Stimulated activated CD4-positive, alpha-beta T cell treated with anti-CD3 and anti-CD28 coated beads, Interleukin-1b, Interleukin-23, amount 100 ng/mL, for 1 hour (primary cell): Measurements from ENCODE around the gene FAM3A.
"Not testable (repeated sequence)": the region's sequence is repeated elsewhere in the genome, so short reads cannot be mapped to it uniquely, and the experiment has no call there.

Source experiments
- DNase-seq, 2 donors: peaks; one replicate each; pipeline ENCODE4 v3.0.0-alpha.2; 2020; ENCODE audit warnings: low read depth in 2 of 2

The FAM3A gene

DNA sequence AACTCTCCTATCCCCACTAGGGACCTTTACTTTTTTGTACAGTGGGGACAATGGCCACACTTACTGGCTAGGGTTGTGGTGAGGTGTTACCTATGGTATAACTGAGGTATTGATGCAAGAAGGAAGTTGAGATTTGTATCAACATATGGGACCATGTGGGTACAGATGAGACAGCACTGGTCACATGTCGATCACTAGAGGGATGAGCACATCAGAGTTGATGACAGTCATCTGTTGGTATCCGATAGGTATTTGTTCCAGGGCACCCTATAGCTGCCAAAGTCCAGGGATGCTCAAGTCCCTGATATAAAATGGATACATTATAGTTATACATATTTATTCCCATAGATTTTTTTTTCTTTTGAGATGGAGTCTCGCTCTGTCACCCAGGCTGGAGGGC is 13.0 kb downstream of the FAM3A start:
- no peak for DNase-seq

- DNase-seq, result no peak
These were observed 13.9 kb downstream of the FAM3A start for GRCh38 chrX:154502098-154502497.

DNA sequence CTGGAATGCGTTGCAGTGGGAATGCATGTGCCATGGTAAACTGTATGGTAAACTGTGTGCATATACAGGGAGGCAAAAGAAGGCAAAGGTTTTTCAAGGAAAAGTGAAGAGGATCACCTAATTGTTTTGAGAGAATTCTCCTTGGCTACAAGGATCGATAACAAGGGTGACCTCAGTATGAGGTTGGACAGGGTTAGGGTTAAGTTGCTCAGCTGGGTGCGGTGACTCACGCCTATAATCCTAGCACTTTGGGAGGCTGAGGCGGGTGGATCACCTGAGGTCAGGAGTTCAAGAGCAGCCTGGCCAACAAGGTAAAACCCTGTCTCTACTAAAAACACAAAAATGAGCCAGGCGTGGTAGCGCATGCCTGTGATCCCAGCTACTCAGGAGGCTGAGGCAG is 14.6 kb downstream of the FAM3A start:
- DNase-seq, result not testable (repeated sequence)

DNA sequence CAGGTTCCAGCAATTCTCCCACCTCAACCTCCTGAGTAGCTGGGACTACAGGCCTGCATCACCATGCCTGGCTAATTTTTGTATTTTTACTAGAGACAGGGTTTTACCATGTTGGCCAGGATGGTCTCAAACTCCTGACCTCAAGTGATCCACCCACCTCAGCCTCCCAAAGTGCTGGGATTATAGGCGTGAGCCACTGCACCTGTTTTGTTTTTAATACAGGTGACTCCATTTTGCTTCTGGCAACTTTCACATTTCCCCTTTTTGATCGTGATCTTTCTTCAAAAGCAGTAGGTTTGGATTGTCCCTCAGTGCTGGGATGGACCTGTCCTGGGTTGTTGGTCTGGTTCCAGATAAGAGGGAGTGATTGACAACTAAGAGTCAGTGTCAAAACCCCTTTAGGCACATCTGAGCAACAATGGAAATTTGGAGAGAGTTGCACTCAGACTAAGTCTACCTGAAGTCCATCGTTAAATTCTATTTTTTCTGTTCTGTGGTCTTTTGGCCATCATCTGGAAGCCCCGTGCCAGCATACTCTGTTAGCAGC is 19.4 kb downstream of the FAM3A start:
- DNase-seq, result not testable (repeated sequence)

DNA sequence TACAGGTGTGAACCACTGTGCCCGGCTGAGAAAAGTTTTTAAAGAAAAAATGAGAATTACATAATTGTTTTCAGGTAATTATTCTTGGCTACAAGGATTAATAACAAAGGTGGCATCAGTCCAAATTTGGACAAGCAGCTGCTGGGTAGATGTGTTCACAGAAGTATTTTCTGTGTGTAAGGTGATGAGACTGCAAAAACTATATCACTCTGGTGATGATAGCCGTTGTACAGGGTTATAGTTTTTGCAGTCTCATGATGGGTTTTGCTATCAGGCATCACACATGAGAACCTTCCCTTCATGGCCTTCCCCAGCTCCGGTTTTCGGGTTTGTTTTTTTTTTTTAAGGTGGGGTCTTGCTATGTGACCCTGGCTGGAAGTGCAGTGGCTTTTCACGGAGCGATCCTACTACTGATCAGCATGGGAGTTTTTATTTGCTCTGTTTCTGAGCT is 20.5 kb downstream of the FAM3A start:
- no peak for DNase-seq

DNA sequence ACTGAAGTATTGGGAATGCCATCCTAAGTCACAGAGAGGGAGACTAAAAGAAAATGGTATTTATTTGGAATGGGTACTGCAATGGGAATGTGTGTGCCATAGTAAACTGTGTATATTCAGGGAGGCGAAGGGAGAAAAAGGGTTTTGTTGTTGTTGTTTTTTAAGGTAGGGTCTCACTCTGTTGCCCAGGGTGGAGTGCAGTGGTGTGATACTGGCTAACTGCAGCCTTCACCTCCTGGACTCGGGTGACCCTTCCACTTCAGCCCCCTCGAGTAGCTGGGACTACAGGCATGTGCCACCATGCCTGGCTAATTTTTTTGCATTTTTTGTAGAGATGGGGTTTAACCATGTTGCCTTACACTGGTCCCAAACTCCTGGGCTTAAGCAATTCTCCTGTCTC is 21.3 kb downstream of the FAM3A start:
- DNase-seq, result no peak

- DNase-seq, result peak; percentile 66 to 76
These were observed 25.5 kb downstream of the FAM3A start, which contains the start of gene SLC10A3 for GRCh38 chrX:154490414-154491083. Gene SLC10A3 (minus strand): TSS chrX:154490629. CDS start chrX:154488940, 1,689 bp downstream.

GRCh38 chrX:154490021-154490413 is 26.0 kb downstream of the FAM3A start:
- no peak for DNase-seq

- DNase-seq, result no peak
These were observed 26.9 kb downstream of the FAM3A start for GRCh38 chrX:154489182-154489581.

GRCh38 chrX:154488336-154489075 is 27.5 kb downstream of the FAM3A start:
- DNase-seq, result no peak

DNA sequence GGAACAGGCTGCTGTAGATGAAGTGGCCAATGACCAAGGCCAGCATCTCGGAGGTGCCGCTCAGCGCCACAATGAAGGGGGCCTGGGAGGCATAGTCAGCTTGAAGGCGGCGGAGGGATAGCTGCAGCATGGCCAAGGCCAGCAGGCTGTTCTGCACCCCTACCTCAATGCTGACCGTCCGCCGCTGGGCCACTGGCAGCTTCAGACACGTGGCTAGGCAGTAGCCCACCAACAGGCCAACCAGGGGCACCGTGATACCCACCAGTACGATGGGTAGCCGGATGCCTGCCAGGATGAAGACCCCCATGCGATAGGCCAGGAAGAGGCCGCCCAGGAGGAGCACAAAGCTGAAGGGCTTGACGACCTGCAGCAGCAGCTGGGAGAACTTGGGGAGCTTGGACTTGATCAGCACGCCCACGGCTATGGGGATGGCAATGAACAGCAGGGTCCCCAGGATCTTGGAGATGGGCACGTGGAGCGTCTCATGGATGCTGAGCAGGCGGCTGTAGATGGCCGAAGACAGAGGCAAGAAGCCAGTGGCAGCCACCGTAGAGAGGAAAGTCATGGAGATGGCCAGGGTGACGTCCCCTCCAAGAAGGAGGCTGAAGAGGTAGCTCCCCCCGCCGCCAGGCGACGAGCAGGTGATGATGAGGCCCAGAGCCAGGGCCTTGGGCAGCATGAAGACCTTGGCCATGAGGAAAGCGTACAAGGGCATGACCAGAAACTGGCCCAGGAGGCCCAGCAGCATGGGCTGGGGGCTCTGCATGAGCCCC is 28.3 kb downstream of the FAM3A start:
- no peak for DNase-seq

GRCh38 chrX:154486396-154487207 is 29.4 kb downstream of the FAM3A start, which contains the start of gene UBL4A:
Gene UBL4A (minus strand): TSS chrX:154486615. CDS start chrX:154486584, 31 bp downstream.
- peak in 1 of 2 donors; percentile 27 for DNase-seq

DNA sequence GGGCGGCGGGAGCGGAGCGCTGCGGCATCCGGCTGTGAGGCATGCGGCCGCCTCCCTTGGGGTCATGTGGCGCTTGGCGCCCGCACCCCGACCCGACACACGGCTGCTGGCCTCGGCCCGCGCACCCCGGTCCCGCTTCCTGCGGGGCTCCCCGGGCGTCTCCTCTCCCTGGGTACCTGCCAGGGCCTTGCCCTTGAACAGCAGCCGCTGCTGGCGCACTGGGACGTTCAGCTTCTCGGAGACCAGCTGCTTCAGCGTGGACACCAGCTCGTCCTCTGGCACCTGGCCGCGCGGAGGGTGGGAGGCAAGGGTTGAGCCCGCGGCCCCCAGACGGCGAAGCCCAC is 30.0 kb downstream of the FAM3A start:
- no peak for DNase-seq

DNA sequence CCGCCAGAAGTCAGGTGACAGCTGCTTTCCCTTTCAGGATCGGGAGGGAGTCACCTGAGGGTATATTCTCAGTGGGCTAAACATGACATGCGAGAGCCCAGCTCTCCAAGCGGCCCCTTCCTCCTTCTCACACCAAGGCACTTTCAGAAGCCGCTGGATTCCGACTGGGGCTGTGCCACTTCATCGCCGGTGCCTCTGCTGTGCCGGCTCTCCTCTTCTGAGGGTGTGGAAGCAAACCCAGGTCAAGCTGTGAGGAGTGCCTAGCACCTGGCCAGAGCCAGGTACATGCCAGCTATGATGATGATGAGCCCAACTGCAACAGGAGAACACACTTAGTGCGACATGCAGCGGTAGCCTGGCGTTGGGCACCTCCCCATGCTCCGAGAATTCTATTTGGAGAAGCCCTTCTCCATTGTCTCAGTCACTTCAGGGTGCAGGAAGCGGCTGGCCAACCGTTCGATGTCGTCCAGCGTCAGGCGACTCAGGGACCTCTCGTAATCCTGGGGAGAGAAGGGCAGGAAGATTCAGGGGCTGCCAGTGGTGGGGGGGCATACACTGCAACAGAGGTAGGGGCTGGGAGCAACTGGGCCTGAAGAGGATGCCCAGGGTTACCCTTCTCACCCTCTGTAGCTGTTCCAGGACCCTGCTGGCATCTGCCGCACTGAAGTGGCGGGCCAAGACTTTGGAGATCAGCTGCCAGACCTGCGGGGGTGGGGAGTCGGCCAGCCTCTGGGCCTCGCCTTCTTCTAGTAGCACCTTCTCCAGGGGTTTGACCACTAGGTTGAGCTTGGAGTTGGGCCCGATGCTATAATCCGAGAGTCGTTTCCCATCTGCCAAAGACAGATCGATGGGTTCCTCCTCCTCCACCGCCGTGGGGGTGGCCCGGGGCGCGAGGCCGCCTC is 30.6 kb downstream of the FAM3A start:
- no peak for DNase-seq

- DNase-seq, result no peak
These were observed 31.5 kb downstream of the FAM3A start for GRCh38 chrX:154484255-154485149.

DNA sequence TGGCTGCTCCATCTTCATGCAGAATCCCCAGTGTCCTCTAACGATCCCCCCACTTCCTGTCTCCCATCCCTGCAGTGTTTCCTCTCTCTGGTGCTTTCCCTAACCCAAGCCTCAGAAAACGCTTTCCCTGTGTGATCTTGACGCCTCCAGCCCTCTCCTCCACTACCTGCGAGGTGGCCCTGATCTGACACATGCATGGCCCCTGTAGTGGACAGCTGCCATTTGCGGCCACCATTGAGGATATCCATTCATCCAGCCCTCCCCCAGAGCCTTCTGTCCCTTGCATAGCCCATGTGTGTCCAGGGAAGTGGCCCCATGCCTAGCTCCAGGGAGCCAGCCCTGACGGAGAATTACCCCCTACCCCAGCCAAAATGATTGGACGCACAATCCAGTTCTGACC is 32.7 kb downstream of the FAM3A start:
- no peak for DNase-seq

DNA sequence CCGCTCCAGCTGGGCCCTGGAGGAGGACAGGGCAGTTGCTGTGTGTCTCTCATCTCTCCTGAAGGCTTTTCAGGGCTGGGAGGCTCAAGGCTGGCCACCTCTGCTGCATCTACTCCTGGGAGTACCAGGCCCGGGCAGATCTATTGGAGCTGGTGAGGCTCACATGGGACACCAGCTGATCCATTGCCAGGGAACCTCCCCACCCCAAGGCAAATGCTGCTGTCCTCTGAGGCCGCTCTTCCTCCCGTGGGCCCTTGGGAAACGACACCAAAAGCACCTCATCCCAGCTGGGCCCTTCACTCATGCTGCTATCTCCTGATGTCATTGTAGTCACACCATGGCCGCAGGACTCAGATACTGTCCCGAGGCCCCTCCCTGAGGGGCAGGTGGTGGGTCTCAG is 33.2 kb downstream of the FAM3A start:
- no peak for DNase-seq

DNA sequence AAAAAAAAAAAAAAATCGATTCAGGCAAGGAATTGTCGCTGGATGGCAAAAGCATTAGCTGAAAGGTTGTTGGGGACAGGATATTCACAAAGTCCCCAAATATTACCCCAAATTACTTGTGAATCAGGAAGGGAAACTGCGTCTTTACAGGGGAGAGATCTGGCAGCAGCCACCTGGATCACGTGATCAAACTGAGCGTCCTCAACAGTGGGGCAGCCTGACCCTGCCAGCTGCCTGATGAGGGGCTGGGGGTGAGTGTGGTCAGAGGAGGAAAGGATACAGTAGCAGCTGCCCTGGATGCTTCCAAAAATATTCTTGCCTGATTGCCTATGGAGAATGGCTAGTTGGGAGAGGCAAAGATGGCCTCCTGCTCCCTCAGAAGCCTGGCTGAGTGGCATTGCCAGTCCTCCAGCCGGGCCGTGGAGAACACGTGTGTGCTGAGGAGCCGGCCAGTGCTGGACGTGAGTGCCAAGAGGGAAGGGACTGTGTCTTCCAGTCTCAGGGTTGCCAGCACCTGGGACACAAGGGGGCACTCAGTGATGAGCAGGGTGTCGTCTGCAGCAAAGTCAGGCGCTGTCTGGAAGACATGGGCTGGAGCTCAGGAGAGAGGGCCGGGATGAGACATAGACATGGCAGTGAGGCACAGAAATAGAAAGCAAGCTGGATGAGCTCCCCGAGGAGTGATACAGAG is 34.0 kb downstream of the FAM3A start:
- no peak for DNase-seq

DNA sequence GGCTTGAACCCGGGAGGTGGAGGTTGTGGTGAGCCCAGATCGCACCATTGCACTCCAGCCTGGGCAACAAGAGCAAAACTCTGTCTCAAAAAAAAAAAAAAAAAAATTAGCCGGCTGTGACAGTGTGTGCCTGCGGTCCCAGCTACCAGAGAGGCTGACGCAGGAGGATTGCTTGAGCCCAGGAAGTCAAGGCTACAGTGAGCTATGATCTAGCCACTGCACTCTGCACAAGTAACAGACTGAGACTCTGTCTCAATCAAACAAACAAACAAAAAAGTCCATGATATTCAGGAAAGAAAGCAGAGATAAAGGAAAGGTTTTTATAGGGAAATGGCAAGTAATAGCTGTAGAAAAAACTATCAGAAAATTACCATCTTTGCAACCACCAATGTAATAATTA is 34.8 kb downstream of the FAM3A start:
- DNase-seq, result no peak
